Measurements from ENCODE around the gene MGAT1. TPM values are rescaled to one million over a fixed set of nuclear protein-coding genes. Genes with fewer than 3 reads are reported as not detected.
"Not testable (repeated sequence)": the region's sequence is repeated elsewhere in the genome, so short reads cannot be mapped to it uniquely, and the experiment has no call there.

The MGAT1 gene
- total and polyA plus RNA-seq, 8 donors, result 53.4 to 96.3 (median 68.0) TPM

- H3K27ac ChIP-seq, result no peak overlapping the region
- intact Hi-C loops (cut with DNase I), result loop anchor here in 1 of 3 donors (10.0 kb wide), 1 partner anchor 371 kb away; no protein-coding TSS in a partner anchor
These were observed 19.1 kb downstream of the MGAT1 start for GRCh38 chr5:180783340-180784052.

GRCh38 chr5:180782748-180783147, 19.9 kb downstream of the MGAT1 start:
- intact Hi-C loops (cut with DNase I), result loop anchor here in 1 of 3 donors (10.0 kb wide), 1 partner anchor 372 kb away; no protein-coding TSS in a partner anchor
- Histone ChIP-seq H3K27ac (no peak overlapping the region), H3K36me3 (no peaks in the 10 kb centered on the region), H3K4me3 (no peak overlapping the region), H3K9me3 (no peaks in the 10 kb centered on the region), H3K27me3 (no peaks in the 10 kb centered on the region), H3K4me1 (peaks cover 10 to 27% (median 23%) of the 10 kb centered on the region in 3 donors)
- no peak for TF ChIP-seq CTCF (IDR thresholded peaks at IDR 0.05)
- DNase-seq (no peak), ATAC-seq (no peak), FAIRE-seq (no peak)
- WGBS, 2 donors, result 88 to 91% methylated on average over 2 of the region's 2 CpGs

More at GRCh38 chr5:180783340-180784052, 19.1 kb downstream of the MGAT1 start:
- H3K27me3 ChIP-seq, result no peaks in the 10 kb centered on the region
- no peaks in the 10 kb centered on the region for H3K36me3 ChIP-seq
- H3K4me1 ChIP-seq, result peaks cover 14 to 34% (median 28%) of the 10 kb centered on the region in 3 donors
- 71 to 74% methylated on average over 12 of the region's 12 CpGs for WGBS, 2 donors
- ATAC-seq, result no peak
- no peak for DNase-seq
- no peak for TF ChIP-seq CTCF (IDR thresholded peaks at IDR 0.05)
- FAIRE-seq, result no peak
- no peak overlapping the region for H3K4me3 ChIP-seq
- H3K9me3 ChIP-seq, result no peaks in the 10 kb centered on the region

GRCh38 chr5:180781900-180782326, 20.7 kb downstream of the MGAT1 start:
- not testable (repeated sequence) for FAIRE-seq, H3K27ac ChIP-seq, DNase-seq, H3K36me3 ChIP-seq, H3K4me3 ChIP-seq, H3K27me3 ChIP-seq, H3K9me3 ChIP-seq, ATAC-seq
- intact Hi-C loops (cut with DNase I), result loop anchor here in 1 of 3 donors (10.0 kb wide), 1 partner anchor 373 kb away; no protein-coding TSS in a partner anchor
- peaks cover 10 to 23% (median 21%) of the 10 kb centered on the region in 3 donors for H3K4me1 ChIP-seq
- 89 to 93% methylated on average over 14 of the region's 14 CpGs for WGBS, 2 donors

DNA sequence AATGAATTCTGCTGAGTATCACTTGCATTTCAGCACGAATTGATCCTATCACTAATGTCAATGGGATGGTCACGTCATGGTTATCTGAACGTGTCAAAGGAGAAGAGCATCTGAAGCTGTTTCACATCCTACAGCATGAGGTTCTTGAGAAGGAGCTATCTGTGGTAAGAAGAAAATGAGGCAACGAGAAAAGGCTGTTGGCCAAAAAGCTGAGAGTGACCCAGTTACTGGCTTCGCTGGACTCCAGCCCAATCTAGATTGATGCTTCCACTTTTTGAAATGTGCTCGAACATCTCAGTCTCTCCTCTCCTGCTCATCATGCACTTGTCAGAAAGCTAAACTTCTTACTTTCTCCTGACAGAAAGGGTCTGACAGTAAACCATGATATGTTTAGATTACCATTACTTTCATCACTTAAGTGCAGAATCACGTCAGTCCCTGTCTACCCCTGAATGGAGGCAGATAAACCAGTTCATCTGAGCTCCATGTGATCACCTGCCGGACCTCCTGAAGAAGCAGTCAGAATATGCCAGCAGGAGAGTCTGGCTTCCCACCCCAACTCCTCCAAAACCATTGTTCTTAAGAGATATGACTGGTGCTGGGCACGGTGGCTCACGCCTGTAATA, 22.5 kb downstream of the MGAT1 start:
- Histone ChIP-seq H3K4me1 (peaks cover 3 to 6% (median 6%) of the 10 kb centered on the region in 3 donors), H3K27ac (no peak overlapping the region), H3K4me3 (no peak overlapping the region), H3K9me3 (no peaks in the 10 kb centered on the region), H3K36me3 (no peaks in the 10 kb centered on the region), H3K27me3 (no peaks in the 10 kb centered on the region)
- DNase-seq, result no peak
- no peak for TF ChIP-seq CTCF (IDR thresholded peaks at IDR 0.05)
- intact Hi-C loops (cut with DNase I), result loop anchor here in 1 of 3 donors (10.0 kb wide), 1 partner anchor 375 kb away; no protein-coding TSS in a partner anchor
- WGBS, 2 donors, result 78% methylated on average over 10 of the region's 10 CpGs
- no peak for FAIRE-seq
- ATAC-seq, result no peak

GRCh38 chr5:180777475-180777874, 25.1 kb downstream of the MGAT1 start:
- WGBS, 2 donors, result 96 to 97% methylated on average over 1 of the region's 1 CpG
- no peak for DNase-seq
- no peaks in the 10 kb centered on the region for H3K4me1 ChIP-seq
- no peak for ATAC-seq
- H3K36me3 ChIP-seq, result no peaks in the 10 kb centered on the region
- H3K4me3 ChIP-seq, result no peak overlapping the region
- no peaks in the 10 kb centered on the region for H3K27me3 ChIP-seq
- TF ChIP-seq CTCF (IDR thresholded peaks at IDR 0.05), result no peak
- H3K27ac ChIP-seq, result no peak overlapping the region
- no peaks in the 10 kb centered on the region for H3K9me3 ChIP-seq
- intact Hi-C loops (cut with DNase I), result no loop called here
- FAIRE-seq, result no peak

All from pancreas (tissue), 10 donors.